Neuron (in vitro differentiated cells): ENCODE data around the gene STRN3.
"Not testable (repeated sequence)": the region's sequence is repeated elsewhere in the genome, so short reads cannot be mapped to it uniquely, and the experiment has no call there.

Experiments
- H2AFZ ChIP-seq: one replicate; pipeline ENCODE4 v1.6.1; 2013; ENCODE audit warnings: low read depth, mild to moderate bottlenecking, inconsistent platforms, low read length, moderate library complexity
- H3K27me3 ChIP-seq: one replicate; pipeline ENCODE4 v1.6.1; 2013; ENCODE audit warnings: low read length; ENCODE audit not compliant: insufficient read depth
- H3K36me3 ChIP-seq: one replicate; pipeline ENCODE4 v1.6.1; 2013; ENCODE audit warnings: low read length; ENCODE audit not compliant: insufficient read depth
- H3K4me1 ChIP-seq: one replicate; pipeline ENCODE4 v1.6.1; 2013; ENCODE audit warnings: low read length; ENCODE audit not compliant: insufficient read depth
- H3K4me3 ChIP-seq: 2 replicates; pipeline ENCODE4 v1.5.1; 2013; ENCODE audit warnings: mild to moderate bottlenecking, low read length, moderate library complexity
- H3K9me3 ChIP-seq: one replicate; pipeline ENCODE4 v1.6.1; 2013; ENCODE audit warnings: low read length

The STRN3 gene

GRCh38 chr14:31006703-31007102 is 19.5 kb downstream of the STRN3 start:
- Histone ChIP-seq H3K4me1 (no peaks in the 10 kb centered on the region), H2AFZ (no peak overlapping the region), H3K27me3 (no peaks in the 10 kb centered on the region), H3K4me3 (no peak overlapping the region), H3K36me3 (peaks cover 41% of the 10 kb centered on the region), H3K9me3 (peaks cover 5% of the 10 kb centered on the region)

- not testable (repeated sequence) for H3K4me1 ChIP-seq, H2AFZ ChIP-seq, H3K4me3 ChIP-seq, H3K27me3 ChIP-seq
- H3K36me3 ChIP-seq: peaks cover 45% of the 10 kb centered on the region
- peaks cover 16% of the 10 kb centered on the region for H3K9me3 ChIP-seq
Measured at GRCh38 chr14:31004007-31004406, 22.2 kb downstream of the STRN3 start.

- no peaks in the 10 kb centered on the region for H3K27me3 ChIP-seq
- H3K4me1 ChIP-seq: no peaks in the 10 kb centered on the region
- peaks cover 45% of the 10 kb centered on the region for H3K36me3 ChIP-seq
- H3K4me3 ChIP-seq: no peak overlapping the region
- H2AFZ ChIP-seq: no peak overlapping the region
- H3K9me3 ChIP-seq: peaks cover 22% of the 10 kb centered on the region
Measured at GRCh38 chr14:31003284-31003683, 22.9 kb downstream of the STRN3 start.

- H3K4me3 ChIP-seq: no peak overlapping the region
Measured at GRCh38 chr14:31001339-31001658, 24.9 kb downstream of the STRN3 start.

GRCh38 chr14:31000629-31001338 is 25.4 kb downstream of the STRN3 start:
- H3K36me3 ChIP-seq: peaks cover 35% of the 10 kb centered on the region
- H3K9me3 ChIP-seq: peaks cover 25% of the 10 kb centered on the region

More at GRCh38 chr14:31001339-31001658, 24.9 kb downstream of the STRN3 start:
- no peaks in the 10 kb centered on the region for H3K27me3 ChIP-seq
- peaks cover 25% of the 10 kb centered on the region for H3K9me3 ChIP-seq
- H3K4me1 ChIP-seq: no peaks in the 10 kb centered on the region
- peaks cover 36% of the 10 kb centered on the region for H3K36me3 ChIP-seq
- H2AFZ ChIP-seq: no peak overlapping the region

GRCh38 chr14:30999038-30999773 is 27.0 kb downstream of the STRN3 start:
- Histone ChIP-seq H3K27me3 (no peaks in the 10 kb centered on the region), H3K36me3 (peaks cover 23% of the 10 kb centered on the region), H3K4me3 (no peak overlapping the region), H3K9me3 (peaks cover 23% of the 10 kb centered on the region), H2AFZ (no peak overlapping the region), H3K4me1 (peaks cover 4% of the 10 kb centered on the region)

More at GRCh38 chr14:31000629-31001338, 25.4 kb downstream of the STRN3 start:
- Histone ChIP-seq H2AFZ (no peak overlapping the region), H3K4me3 (no peak overlapping the region), H3K27me3 (no peaks in the 10 kb centered on the region), H3K4me1 (no peaks in the 10 kb centered on the region)

- no peaks in the 10 kb centered on the region for H3K27me3 ChIP-seq
- no peak overlapping the region for H3K4me3 ChIP-seq
- H3K9me3 ChIP-seq: peaks cover 21% of the 10 kb centered on the region
- no peak overlapping the region for H2AFZ ChIP-seq
- peaks cover 18% of the 10 kb centered on the region for H3K36me3 ChIP-seq
- peaks cover 4% of the 10 kb centered on the region for H3K4me1 ChIP-seq
Measured at GRCh38 chr14:30998100-30998706, 28.0 kb downstream of the STRN3 start.

- Histone ChIP-seq H3K4me3 (no peak overlapping the region), H3K36me3 (peaks cover 13% of the 10 kb centered on the region), H3K27me3 (no peaks in the 10 kb centered on the region), H3K4me1 (peaks cover 4% of the 10 kb centered on the region), H2AFZ (no peak overlapping the region), H3K9me3 (peaks cover 21% of the 10 kb centered on the region)
Measured at GRCh38 chr14:30996892-30997659, 29.1 kb downstream of the STRN3 start.

- Histone ChIP-seq H3K27me3 (no peaks in the 10 kb centered on the region), H3K36me3 (peaks cover 5% of the 10 kb centered on the region), H3K4me3 (no peak overlapping the region)
Measured at GRCh38 chr14:30995689-30996088, 30.5 kb downstream of the STRN3 start.

GRCh38 chr14:30994681-30995620 is 31.2 kb downstream of the STRN3 start:
- H3K4me3 ChIP-seq: no peak overlapping the region
- peaks cover 14% of the 10 kb centered on the region for H3K9me3 ChIP-seq
- peaks cover 8% of the 10 kb centered on the region for H3K36me3 ChIP-seq
- H2AFZ ChIP-seq: no peak overlapping the region
- peaks cover 4% of the 10 kb centered on the region for H3K4me1 ChIP-seq
- no peaks in the 10 kb centered on the region for H3K27me3 ChIP-seq

More at GRCh38 chr14:30995689-30996088, 30.5 kb downstream of the STRN3 start:
- peaks cover 4% of the 10 kb centered on the region for H3K4me1 ChIP-seq
- peaks cover 15% of the 10 kb centered on the region for H3K9me3 ChIP-seq
- H2AFZ ChIP-seq: no peak overlapping the region

GRCh38 chr14:30993071-30993470 is 33.1 kb downstream of the STRN3 start:
- peaks cover 4% of the 10 kb centered on the region for H3K4me1 ChIP-seq
- no peaks in the 10 kb centered on the region for H3K27me3 ChIP-seq
- no peak overlapping the region for H2AFZ ChIP-seq
- H3K4me3 ChIP-seq: no peak overlapping the region
- H3K9me3 ChIP-seq: peaks cover 2% of the 10 kb centered on the region
- peaks cover 8% of the 10 kb centered on the region for H3K36me3 ChIP-seq

- Histone ChIP-seq H3K4me3 (no peak overlapping the region), H3K36me3 (peaks cover 8% of the 10 kb centered on the region), H3K9me3 (no peaks in the 10 kb centered on the region)
Measured at GRCh38 chr14:30991408-30991807, 34.8 kb downstream of the STRN3 start.

More at GRCh38 chr14:30991408-30991807, 34.8 kb downstream of the STRN3 start:
- Histone ChIP-seq H3K4me1 (peaks cover 4% of the 10 kb centered on the region), H3K27me3 (no peaks in the 10 kb centered on the region), H2AFZ (no peak overlapping the region)
